RCC 7860 (cell line): Measurements from ENCODE around the gene NUP93.

Source experiments
- DNase-seq: peaks from one replicate; pipeline ENCODE4 v3.0.0-alpha.2; 2015; ENCODE audit warnings: low spot score
- FAIRE-seq: peaks from 2 replicates; lab custom pipeline; 2012; peaks lifted over from hg19 to GRCh38; lab: Jason Lieb, UNC

Gene NUP93

DNA sequence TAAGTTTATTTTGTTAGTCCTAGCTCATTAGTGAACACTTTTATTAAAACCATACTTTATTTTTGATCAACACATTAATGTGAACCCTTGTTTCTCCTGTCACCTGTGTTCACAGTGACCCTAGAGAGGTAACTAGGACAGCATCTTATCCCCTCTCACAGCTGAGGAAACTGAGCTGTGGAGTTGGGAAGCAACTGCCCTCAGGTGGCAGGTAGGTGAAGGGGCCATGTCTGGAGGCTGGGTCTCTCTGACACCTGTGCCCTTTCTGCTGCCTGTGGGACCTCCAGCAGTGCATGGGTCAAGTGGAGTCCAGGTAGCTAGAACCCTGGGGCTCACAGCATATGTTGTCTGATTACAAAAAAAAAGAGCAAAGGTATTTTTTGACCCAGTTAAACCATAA is 112.2 kb downstream of the NUP93 start:
- FAIRE-seq, result no peak
- no peak for DNase-seq

DNA sequence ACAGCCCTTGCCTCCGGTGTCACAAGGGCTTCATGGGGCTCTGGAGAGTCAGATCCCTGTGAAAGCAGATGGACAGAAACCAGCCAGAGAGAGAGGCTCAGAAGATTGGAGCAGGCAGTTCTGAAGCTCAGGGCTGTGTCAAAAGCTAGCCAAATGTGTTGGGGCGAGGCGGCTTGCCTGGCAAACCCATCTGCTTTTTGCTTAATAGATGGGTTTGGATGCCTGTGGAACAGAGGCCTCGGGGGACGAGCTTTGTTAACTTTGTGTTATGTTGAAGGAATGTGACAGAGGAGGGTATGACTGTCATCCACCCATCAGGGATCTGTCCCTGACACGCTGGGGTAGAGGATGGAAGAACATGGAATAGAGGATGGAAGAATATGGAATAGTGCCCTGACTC is 114.1 kb downstream of the NUP93 start:
- no peak for FAIRE-seq
- DNase-seq, result no peak

GRCh38 chr16:56847173-56847910 is 117.4 kb downstream of the NUP93 start:
- FAIRE-seq, result no peak
- DNase-seq, result no peak

DNA sequence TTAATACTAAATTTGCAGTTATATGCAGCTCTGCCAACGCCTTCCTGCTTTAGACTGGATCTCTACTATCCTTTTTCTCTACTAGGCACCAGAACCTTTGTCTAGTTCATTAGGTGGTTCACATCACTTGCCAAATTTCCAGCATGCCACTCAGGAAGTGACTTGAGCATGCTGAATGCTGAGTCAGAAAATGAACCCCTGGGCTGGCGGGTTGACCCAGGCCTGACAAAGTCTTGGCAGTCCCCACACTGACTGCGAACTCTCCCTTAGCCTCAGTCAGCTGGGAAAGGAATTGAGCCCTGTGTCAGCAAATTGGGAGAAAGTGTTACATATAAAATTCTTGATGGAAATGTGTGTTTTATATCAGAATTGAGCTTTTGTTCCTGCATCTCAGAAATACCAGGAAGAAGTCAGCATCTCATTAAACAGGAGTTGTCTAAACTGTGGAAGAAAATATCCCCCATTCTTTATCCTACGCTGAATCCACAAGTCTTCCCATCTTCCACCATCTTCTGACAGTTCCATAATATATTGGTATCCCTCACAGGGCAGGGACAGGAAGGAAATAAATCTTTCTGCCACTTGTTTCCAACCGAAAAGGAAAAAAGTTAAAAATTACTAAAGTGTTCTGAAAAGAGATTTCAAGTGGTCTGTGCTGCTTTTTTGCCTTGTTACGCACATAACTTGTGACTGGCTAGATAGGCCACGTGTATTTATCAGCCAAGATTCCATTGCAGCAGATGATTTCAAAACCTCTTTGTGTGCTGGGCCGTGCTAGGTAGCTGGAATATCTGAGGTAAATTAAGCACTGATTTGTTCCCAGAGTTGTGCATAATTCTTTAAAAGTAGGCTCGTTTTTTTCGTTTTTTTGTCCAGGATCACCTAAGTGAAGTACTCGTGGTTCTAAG is 118.4 kb downstream of the NUP93 start:
- FAIRE-seq (peak; percentile 79), DNase-seq (peak; percentile 69)

- DNase-seq (peak; percentile 81), FAIRE-seq (peak; percentile 82)
These were observed 119.2 kb downstream of the NUP93 start for GRCh38 chr16:56848955-56849689.

DNA sequence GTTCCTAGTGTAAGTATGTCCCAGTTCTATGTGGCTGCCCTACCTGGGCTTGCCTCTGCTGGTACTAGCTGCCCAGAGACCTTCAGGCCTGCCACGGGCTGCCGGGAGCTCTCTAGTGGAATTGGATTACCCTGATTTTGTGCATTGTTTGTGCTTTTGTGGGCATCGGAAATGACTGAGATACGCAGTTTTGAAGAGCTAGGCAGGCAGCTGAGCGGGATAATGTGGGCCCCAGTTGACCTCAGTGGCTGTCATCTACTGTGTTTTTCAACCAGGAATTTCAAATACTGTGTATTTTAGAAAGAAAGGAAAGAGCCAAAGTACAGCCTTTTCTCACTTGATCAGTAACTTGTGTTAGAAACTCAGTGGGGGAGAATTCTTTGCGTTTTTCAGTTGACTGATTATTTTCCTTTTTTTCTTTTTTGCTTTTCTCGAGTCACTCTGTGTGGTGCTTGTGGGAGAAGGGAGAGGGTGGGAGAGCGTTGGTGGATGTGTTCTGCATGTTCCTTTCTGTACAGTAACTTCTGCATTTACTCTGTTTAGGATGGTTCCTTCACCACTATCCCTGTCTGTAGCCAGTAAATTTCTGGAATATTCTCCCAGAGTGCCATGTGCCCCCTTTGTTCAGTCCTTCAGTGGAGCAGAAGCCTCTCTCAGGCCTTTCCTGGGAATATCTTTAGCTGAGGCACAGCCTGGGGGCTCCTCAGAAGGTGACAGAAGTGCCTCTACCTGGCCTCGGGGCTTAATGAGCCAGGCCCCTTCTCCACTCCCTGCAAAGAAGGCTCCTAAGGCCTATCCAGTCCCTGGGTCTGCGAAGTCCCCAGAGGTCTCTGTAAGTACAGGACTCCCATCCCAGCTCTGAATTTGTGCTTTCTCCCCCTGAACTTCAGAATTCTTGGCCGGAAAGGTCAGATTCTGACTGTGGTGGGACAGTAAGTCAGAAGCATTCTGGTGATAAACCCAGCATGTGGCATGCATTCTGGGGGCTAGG is 120.1 kb downstream of the NUP93 start:
- DNase-seq (peak; percentile 14), FAIRE-seq (peak; percentile 61)

- FAIRE-seq (no peak), DNase-seq (no peak)
These were observed 121.9 kb downstream of the NUP93 start for GRCh38 chr16:56851671-56852400.

DNA sequence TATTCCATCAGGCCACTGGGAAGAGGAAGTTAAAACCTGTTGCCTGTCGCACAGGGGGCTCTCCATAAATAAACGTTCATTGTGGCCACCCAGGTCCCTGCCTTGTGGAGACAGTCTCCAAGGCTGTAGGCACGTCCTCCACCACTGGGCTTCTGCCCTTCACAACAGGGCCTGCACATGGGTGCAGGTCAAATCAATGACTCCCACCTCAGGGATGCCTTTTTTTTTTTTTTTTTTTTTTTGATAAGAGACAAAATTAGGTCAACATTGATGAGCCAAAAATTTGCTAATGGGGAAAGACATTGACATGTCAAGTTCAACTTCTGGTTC is 122.4 kb downstream of the NUP93 start:
- DNase-seq (no peak), FAIRE-seq (no peak)

DNA sequence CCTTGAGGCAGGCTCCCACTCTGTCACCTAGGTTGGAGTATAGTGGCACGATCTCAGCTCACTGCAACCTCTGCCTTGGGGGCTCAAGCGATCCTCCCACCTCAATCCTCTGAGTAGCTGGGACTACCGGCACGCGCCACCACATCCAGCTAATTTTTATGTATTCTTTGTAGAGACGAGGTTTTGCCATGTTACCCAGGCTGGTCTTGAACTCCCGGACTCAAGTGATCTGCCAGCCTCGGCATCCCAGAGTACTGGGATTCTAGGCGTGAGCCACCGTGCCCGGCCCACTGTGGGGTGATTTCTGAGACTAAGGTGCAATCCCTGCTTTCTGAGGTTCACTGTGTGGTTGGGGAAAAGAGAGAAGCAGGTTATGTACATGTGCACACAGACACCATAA is 123.0 kb downstream of the NUP93 start:
- FAIRE-seq (no peak), DNase-seq (no peak)

DNA sequence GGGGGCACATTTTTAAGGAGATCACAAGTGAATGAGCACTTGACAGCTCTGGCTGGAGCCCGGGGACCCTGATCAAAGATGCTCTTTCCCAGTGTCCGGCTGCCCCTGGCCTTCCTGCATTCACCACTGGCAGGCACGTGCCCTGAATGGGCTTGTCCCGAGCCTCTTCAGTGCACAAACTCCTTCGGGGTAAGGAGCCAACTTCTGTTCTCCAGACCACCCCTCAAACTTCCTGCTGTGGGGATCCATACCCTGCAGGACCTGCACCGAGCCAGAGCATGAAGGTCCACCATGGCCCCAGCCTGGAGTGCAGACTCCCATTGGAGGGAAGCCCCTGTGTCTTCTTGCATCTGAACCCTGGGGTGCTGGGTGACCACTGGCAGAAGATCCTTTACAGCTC is 125.3 kb downstream of the NUP93 start:
- FAIRE-seq (no peak), DNase-seq (no peak)

GRCh38 chr16:56855946-56856345 is 126.0 kb downstream of the NUP93 start:
- FAIRE-seq (no peak), DNase-seq (no peak)

- FAIRE-seq, result no peak
- no peak for DNase-seq
These were observed 127.0 kb downstream of the NUP93 start for GRCh38 chr16:56856876-56857447.

- DNase-seq (no peak), FAIRE-seq (no peak)
These were observed 128.4 kb downstream of the NUP93 start for GRCh38 chr16:56858374-56858773.

DNA sequence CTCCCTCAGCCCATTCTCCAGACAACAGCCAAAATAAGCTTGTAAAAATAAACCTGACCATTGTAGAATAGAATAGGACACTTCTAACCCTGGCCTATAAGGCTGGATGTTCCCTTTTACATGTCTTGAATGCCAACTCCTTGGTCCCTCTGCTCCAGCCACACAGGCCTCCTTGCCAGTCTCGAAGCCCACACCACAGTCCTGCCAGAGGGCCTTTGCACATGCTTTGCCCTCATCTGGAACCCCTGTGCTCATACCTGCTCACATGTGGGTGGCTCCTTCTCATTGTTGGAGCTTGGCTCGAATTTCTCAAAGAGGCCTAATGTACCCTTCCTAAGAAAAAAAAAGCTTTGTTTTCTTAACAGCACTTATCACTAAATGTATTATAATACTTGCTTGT is 129.7 kb downstream of the NUP93 start:
- DNase-seq (no peak), FAIRE-seq (no peak)

DNA sequence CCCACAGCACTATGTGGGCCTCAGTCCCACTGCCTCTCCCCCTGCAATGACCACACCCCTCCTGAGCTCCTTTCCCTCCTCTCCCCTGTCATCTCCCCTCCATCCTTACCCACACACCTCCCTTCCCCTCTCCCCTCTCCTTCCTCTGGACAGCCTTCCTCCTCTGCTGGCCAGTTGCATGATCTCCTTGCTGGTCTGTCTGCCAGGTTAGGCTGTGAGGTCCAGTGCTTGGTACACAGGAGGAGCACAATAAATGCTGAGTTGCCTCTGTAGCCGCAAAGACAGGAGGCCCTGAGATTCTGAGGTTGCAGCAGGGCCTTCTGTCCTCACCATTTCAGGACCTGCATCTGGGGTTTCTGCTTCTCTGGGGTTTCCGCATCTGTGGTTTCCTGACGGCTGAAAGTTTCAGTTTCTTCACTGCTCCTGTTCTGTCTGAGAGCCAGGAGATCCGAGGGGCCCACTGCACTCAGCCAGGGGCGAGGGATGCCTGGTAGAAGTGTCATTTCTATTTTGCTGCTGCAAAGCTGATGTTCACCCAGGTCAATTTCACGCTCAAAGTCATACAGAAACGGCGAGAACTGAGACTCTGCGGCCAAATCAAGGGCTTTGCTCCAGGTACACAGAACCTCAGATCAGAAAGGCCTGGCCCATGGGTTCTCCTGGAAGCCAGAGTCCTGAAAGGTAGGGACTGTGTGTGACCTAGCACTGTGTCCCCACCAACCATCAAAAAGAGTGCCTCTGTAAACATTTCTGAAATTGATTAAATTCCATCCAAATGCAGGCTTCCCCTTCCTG is 130.5 kb downstream of the NUP93 start:
- FAIRE-seq (no peak), DNase-seq (no peak)

GRCh38 chr16:56861092-56861610 is 131.2 kb downstream of the NUP93 start:
- DNase-seq (no peak), FAIRE-seq (no peak)

DNA sequence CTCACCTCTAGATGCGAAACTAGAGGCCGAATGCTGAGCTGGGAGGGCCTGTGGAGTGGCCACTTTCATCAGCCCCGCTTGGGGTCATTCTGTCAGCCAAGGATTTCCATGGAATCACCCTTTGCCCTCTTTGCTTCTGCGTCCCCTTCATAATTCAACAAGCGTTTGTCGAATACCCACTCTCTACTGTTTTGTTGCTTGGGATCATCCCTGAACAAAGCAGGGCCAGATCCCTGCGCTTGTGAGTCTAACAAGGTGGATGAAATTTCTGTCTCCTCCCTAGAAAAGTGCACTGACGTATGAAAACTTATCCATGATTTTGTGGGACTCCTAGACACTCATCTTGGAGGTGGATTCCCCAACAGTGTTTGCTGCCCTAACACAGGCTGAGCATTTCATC is 131.8 kb downstream of the NUP93 start:
- FAIRE-seq (no peak), DNase-seq (no peak)

DNA sequence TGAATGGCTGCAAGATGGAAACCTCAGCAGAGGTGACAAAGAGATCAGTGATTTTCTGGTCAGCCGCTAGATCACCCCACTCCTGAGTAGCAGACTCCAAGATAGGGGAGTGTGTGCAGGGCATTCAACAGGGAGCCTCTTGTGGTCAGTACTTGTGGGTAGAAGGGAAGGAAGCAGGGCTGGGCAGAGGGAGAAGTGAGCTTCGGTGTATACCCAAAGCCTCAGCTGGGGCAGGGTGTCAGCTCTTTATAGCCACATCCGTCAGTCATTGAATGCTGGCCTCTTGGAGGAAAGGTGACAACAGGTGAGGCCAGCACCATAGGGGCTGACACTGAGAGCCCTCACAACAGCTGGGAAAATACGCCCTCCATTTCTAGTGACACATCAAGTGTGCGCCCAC is 132.8 kb downstream of the NUP93 start:
- FAIRE-seq, result no peak
- no peak for DNase-seq
